Breast epithelium (tissue), 3 donors: ENCODE results near the gene PTPRS.

Experiments
- CTCF ChIP-seq, 3 donors: fragments of 450-650 bp; IDR thresholded peaks; one replicate each; pipeline ENCODE4 v1.5.1; 2016 to 2017; ENCODE audit warnings: antibody characterized with exemption in 3 of 3, mild to moderate bottlenecking in 3 of 3, moderate library complexity in 3 of 3
- POLR2AphosphoS5 ChIP-seq, 3 donors: sonication (generic); formaldehyde crosslinking; IDR thresholded peaks; one replicate each; pipeline ENCODE4 v1.6.1; 2017; ENCODE audit warnings: antibody characterized with exemption in 3 of 3

- no peak for TF ChIP-seq CTCF (IDR thresholded peaks at IDR 0.05)
- TF ChIP-seq POLR2AphosphoS5 (IDR thresholded peaks at IDR 0.05): no peak
Observed at GRCh38 chr19:5305163-5305562, 35.4 kb downstream of the PTPRS start.
